NCI-H2081 (cell line): ENCODE data around the gene NDUFA8.

Experiments used
- DNase-seq, 2 experiments: peaks; one replicate each; lab custom pipeline; 2025; lab: John Stamatoyannopoulos, UW

Gene NDUFA8

GRCh38 chr9:122159026-122159924, at the start of gene NDUFA8, which contains the start of gene MORN5:
TSS of gene NDUFA8 (minus strand) at chr9:122159779. CDS start at chr9:122159677, 102 bp downstream.
TSS of gene MORN5 (plus strand) at chr9:122159908. CDS start at chr9:122159973, 65 bp downstream.
- peak; percentile 97 for DNase-seq

GRCh38 chr9:122207096-122207495, 47.5 kb upstream of the NDUFA8 start:
- DNase-seq, result no peak

DNA sequence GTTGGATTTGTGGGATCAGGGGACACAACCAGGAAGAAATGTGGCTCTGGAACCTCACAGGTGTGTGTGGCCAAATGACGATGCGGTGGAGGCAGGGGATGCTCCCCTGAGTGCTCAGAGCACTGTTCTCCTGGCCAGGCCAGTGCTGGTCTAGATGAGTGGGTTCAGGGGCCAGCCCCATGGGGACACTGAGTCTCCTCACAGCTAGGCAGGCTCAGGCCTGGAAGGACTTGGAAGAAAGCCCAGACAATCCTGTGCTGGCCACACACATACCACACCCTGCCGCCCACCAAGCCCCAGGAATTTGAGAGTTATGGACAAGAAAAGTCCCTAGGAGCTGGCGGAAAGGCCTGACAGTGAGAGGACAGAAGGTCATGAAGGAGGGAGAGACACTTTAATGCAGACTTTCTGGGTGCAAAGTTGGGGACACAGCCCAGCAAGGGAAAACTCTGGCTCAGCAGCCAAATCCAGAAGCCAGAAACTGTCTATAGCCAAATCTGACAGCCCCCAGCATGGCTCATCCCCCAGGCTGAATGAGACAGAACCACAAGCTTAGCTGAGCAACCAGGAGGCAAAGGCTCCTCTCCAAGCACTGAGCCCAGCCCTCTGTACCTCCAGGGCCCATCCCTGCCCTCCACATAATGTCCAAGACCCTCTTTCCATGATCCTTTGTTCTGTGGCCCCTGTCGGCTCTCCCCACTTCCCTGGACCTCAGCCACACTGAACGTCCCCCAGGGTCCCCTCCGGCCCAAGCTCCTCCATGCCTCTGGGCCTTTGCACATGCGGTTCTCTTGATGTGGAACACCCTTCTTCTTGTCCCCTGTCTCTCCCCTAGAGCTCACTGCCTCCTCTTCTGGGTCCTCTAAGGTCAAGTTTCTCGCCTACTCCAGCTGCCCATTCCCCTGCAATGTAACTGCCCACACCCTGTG, 46.8 kb upstream of the NDUFA8 start:
- no peak for DNase-seq

GRCh38 chr9:122205176-122205575, 45.6 kb upstream of the NDUFA8 start:
- DNase-seq, result no peak

DNA sequence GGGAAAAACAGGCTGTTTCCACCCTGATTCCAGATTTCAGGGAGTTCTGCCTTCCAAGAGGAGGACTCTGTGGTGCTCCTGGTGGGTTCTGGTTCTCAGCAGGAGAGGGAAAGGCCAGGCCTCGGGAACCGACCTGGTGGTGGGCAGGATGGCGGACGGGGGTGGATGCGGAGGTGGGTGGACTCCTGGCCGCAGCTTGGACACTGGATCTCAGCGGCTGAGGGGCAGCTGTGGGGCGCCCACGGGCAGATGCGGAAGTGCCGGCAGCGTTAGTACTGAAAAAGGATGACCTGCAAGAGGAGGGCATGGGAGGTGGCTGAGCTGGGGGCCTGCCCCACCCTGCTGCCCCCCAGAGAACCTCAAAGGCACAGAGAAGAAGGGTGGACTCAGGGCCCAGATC, 44.9 kb upstream of the NDUFA8 start:
- DNase-seq, result no peak

GRCh38 chr9:122204055-122204454, 44.5 kb upstream of the NDUFA8 start:
- no peak for DNase-seq

DNA sequence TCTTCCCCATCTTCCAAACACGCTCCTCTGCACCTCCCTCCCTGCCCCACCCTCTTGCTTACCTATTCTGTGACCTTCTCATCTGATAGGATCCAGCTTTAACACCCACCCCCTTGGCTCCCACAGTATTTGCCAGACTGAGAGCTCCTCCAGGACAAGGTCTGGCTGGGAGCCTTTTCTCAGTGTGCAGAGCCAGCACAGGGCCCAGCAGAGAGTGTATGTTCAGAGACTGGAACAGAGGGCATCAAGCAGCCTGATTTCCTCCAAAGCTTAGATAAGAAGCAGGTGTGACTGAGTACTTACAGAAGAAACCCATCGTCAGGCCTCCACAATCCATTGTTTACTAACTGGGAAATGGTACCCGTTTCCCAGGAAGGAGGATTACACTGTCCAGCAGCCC, 42.5 kb upstream of the NDUFA8 start:
- DNase-seq, result no peak

- DNase-seq, result no peak
Measured at GRCh38 chr9:122201641-122202040, 42.1 kb upstream of the NDUFA8 start.

DNA sequence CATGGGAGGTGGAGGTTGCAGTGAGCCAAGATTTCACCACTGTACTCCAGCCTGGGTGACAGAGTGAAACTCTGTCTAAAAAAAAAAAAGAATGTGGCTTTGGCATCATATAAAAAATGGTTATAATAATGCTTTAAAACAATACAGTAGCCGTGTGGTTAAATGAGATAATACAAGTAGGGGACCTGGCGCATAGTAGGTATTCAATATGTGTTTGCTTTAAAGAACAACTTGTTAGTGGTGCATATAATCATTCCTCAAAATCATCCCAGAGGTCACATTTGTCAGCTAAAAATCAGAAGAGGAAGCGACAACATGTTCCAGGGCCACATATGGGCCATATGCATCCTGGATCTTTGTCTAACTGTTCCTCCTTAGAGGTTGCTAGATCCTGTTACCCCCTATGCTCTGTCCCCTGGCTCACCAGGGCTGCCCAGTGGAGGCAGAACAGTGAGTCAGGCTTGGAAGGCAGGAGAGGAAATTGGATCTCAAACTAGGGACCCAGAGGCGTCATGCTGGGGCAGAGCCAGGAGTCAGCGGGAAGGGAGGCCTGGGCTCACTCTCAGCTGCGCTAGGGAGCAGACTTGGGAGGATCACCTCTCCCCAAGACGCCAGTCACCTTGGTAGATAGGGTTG, 41.5 kb upstream of the NDUFA8 start:
- no peak for DNase-seq

- DNase-seq, result no peak
Measured at GRCh38 chr9:122197882-122198281, 38.3 kb upstream of the NDUFA8 start.

GRCh38 chr9:122197426-122197825, 37.8 kb upstream of the NDUFA8 start:
- DNase-seq, result peak; percentile 60 to 84

DNA sequence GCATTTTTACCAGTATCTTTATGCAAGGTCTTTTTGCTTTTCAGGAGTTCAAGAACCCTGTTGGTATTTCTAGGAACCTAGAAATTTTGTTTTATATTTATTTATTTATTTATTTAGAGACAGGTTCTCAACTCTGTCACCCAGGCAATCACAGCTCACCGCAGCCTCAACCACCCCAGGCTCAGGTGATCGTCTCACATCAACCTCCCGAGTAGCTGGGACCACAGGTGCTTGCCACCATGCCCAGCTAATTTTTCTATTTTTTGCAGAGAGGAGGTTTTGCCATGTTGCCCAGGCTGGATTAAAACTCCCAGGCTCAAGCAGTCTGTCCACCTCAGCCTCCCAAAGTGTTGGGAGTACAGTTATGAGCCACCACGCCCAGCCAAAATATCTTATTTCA, 36.3 kb upstream of the NDUFA8 start:
- DNase-seq, result no peak

DNA sequence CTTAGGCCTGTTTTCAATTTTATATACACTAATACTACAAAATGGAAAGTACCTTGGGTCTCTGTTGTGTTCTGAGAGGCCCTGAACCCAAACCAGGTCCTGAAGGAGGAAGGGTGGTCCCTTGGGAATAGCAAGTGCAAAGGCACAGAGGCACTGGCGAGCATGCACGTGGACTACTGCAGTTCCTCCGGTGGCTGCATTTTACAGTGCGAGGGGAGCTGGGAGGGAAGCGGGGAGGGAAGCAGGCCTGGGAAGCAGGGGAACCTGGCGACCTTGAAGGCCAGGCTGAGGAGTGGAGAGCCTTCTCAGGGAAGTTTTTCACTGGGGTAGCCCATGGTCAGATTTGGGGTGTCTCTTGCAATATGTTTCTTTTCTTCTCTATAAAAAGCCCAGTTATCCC, 34.1 kb upstream of the NDUFA8 start:
- no peak for DNase-seq

- no peak for DNase-seq
Measured at GRCh38 chr9:122192914-122193525, 33.4 kb upstream of the NDUFA8 start.

DNA sequence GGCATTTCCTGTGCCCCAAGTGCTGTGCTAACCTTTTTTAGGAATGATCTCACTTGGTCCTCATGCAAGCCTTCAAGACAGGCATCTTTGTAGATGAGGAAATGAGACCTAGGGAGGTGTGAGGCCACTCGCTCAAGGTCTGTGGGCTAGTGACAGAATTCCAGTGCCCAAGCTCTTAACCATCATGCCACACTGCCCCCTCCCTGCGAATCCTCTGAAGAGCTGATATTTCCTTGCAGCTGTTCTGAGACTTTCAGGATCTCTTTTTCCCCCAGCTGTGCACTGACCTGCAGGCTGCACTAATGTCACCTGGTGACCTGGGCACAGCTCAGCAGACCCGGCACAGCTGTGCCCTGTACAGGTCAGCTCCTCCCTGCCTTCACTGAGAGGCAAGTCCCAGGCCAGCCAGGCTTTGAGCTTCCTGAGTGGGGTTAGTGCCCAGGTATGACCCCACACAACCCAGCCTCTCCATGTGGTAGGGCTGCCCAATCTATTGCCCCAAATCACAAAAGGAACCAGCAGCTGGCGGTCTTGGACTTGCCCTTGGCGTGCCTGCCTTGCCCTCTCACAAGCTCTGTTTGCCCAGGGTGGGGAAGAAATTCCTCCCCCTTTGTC, 32.8 kb upstream of the NDUFA8 start:
- DNase-seq, result no peak

GRCh38 chr9:122191584-122191983, 32.0 kb upstream of the NDUFA8 start:
- no peak for DNase-seq

- no peak for DNase-seq
Measured at GRCh38 chr9:122190597-122191381, 31.2 kb upstream of the NDUFA8 start.

- no peak for DNase-seq
Measured at GRCh38 chr9:122188369-122188768, 28.8 kb upstream of the NDUFA8 start.

DNA sequence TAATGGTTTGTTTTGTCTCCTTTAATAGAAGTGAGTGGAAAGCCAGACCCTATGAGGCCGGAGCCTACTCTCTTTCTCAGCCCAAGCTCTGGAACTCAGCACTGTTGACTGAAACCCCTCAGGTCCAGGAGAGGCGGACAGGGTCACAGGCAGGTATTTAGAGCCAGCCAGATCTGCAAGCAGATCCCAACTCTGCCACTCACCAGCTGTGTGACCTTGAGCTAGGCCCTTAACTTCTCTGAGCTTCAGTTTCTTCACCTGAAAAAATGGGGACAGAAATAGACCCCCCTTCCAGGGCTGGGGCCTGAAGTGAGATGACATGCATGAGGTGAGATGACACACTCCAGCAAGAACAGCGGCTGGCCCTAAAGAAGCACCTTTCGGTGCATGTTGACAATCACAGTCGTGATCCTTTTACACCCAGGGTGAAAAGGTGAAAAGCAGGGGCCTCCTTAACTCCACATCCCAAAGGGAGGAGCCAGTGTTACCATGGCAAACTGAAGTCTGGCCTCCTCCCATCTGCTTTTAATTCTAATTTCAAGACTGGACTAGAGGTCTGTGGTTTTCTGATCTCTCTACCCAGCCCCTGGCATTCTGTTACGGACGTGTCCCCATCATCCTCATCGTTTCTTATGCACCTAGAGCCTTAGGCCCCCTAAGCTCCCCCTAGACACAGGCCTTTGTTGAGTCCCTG, 27.3 kb upstream of the NDUFA8 start:
- no peak for DNase-seq

DNA sequence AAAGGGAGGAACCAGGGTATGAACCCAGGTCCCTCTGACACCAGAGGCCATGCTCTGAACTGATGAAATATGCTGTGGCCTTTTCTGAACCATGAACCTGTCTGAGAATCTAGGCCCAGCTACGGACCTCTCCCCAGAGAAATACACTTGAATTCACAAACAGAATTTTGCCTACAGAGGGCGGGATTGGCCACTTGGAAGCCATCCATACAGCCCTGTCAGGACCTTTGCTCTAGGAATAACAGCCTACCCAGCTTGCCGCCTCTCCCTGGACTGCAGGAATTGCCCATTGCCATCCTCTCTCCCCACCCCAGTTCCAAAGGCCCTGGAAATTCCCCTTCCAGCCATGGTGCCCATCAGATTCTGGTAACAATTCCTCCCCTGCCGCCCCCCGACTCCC, 26.7 kb upstream of the NDUFA8 start:
- no peak for DNase-seq
